ENCODE data around the gene ITIH3. TPM values are rescaled to one million over a fixed set of nuclear protein-coding genes. Genes with fewer than 3 reads are reported as not detected.

ITIH3 gene
- total RNA-seq, 1 experiment from 2014 or later = 0.37 TPM

DNA sequence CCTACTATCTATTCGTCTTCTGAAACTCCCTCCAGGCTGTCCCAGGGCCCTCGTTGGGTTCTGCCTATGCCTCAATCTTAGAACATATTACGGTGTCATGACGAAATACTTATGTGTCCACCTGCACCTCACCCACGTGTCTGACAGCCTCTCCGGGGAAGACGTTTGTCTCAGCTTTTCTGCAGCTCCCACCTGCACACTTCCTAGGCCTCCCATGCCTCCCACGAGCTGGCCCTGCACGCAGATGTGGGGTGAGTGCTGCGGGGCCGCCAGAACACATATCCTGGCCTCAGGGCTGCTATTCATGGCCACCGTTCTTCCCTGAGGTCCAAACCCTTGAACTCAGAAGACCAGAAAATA lies 47.4 kb downstream of the ITIH3 start:
- no peak overlapping the region for H3K4me3 Mint-ChIP-seq
- TF ChIP-seq NR1H2 (CRISPR knock-in tag; IDR thresholded peaks at IDR 0.05) (no peak), ELF4 (CRISPR knock-in tag; IDR thresholded peaks at IDR 0.05; ENCODE audit: low read depth) (no peak), SOX15 (CRISPR knock-in tag; IDR thresholded peaks at IDR 0.05) (no peak), ZNF232 (CRISPR knock-in tag; IDR thresholded peaks at IDR 0.05) (no peak)
- TF ChIP-seq, protein P1, sequence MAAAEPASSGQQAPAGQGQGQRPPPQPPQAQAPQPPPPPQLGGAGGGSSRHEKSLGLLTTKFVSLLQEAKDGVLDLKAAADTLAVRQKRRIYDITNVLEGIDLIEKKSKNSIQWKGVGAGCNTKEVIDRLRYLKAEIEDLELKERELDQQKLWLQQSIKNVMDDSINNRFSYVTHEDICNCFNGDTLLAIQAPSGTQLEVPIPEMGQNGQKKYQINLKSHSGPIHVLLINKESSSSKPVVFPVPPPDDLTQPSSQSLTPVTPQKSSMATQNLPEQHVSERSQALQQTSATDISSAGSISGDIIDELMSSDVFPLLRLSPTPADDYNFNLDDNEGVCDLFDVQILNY (CRISPR knock-in tag; IDR thresholded peaks at IDR 0.05) = no peak
- TF ChIP-seq, protein P2, sequence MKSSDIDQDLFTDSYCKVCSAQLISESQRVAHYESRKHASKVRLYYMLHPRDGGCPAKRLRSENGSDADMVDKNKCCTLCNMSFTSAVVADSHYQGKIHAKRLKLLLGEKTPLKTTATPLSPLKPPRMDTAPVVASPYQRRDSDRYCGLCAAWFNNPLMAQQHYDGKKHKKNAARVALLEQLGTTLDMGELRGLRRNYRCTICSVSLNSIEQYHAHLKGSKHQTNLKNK (CRISPR knock-in tag; IDR thresholded peaks at IDR 0.05) = no peak

DNA sequence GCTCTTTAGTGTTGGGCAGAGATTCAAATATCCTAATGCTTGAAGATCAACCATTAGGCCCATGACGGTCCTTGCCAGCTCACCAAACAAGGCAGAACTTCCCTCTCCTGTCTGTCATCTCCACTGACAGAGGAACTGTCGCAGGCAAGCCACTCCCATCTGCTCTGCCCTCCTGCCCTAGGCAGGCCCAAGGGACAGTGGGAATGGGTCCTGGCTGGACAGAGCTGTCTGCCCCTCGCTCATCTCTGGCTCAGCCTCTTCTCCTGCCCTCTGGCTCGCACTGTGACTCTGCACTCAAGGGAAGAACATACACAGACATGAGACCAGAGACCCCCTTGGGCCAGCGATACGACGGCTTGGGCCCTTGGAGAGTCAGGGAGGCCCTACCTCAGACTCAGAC lies 47.8 kb downstream of the ITIH3 start:
- no peak for TF ChIP-seq NR2C2 (CRISPR knock-in tag; IDR thresholded peaks at IDR 0.05)
- no peak for TF ChIP-seq ZNF396 (CRISPR knock-in tag; IDR thresholded peaks at IDR 0.05; ENCODE audit: borderline replicate concordance)
- no peak for TF ChIP-seq SP1 (CRISPR knock-in tag; conservative IDR thresholded peaks at IDR 0.05)
- TF ChIP-seq JAZF1 (CRISPR knock-in tag; IDR thresholded peaks at IDR 0.05) = no peak
- no peak for TF ChIP-seq FOXK1 (CRISPR knock-in tag; IDR thresholded peaks at IDR 0.05)
- no peak for TF ChIP-seq PRRX2 (CRISPR knock-in tag; IDR thresholded peaks at IDR 0.05)
- no peak for TF ChIP-seq ZNF263 (CRISPR knock-in tag; IDR thresholded peaks at IDR 0.05; ENCODE audit: low read depth)
- no peak for TF ChIP-seq TEAD1 (CRISPR knock-in tag; IDR thresholded peaks at IDR 0.05)
- no peak for TF ChIP-seq TEAD4 (CRISPR knock-in tag; IDR thresholded peaks at IDR 0.05)
- TF ChIP-seq, protein P3, sequence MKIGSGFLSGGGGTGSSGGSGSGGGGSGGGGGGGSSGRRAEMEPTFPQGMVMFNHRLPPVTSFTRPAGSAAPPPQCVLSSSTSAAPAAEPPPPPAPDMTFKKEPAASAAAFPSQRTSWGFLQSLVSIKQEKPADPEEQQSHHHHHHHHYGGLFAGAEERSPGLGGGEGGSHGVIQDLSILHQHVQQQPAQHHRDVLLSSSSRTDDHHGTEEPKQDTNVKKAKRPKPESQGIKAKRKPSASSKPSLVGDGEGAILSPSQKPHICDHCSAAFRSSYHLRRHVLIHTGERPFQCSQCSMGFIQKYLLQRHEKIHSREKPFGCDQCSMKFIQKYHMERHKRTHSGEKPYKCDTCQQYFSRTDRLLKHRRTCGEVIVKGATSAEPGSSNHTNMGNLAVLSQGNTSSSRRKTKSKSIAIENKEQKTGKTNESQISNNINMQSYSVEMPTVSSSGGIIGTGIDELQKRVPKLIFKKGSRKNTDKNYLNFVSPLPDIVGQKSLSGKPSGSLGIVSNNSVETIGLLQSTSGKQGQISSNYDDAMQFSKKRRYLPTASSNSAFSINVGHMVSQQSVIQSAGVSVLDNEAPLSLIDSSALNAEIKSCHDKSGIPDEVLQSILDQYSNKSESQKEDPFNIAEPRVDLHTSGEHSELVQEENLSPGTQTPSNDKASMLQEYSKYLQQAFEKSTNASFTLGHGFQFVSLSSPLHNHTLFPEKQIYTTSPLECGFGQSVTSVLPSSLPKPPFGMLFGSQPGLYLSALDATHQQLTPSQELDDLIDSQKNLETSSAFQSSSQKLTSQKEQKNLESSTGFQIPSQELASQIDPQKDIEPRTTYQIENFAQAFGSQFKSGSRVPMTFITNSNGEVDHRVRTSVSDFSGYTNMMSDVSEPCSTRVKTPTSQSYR (CRISPR knock-in tag; IDR thresholded peaks at IDR 0.05) = no peak
- no peak for TF ChIP-seq NFATC4 (CRISPR knock-in tag; IDR thresholded peaks at IDR 0.05)
- TF ChIP-seq ZNF317 (CRISPR knock-in tag; IDR thresholded peaks at IDR 0.05; ENCODE audit: borderline replicate concordance, low read depth) = no peak
- TF ChIP-seq NFYB (CRISPR knock-in tag; conservative IDR thresholded peaks at IDR 0.05; ENCODE audit: low read depth) = no peak
- ATAC-seq (no peak), DNase-seq (ENCODE audit: low spot score) (no peak)
- H3K4me3 Mint-ChIP-seq = no peak overlapping the region
- H3K36me3 Mint-ChIP-seq = peaks cover 11% of the 10 kb centered on the region
- H3K9me3 Mint-ChIP-seq = no peaks in the 10 kb centered on the region
- peaks cover under 1% of the 10 kb centered on the region; the same call in 1 of the 2 replicates for H3K4me1 Mint-ChIP-seq
- no peak overlapping the region; the same call in 1 of the 2 replicates for H3K27ac Mint-ChIP-seq
- CTCF ChIA-PET = interaction anchor here (1.4 to 1.8 kb wide), 3 partner anchors 22 to 50 kb away, joined by 6 to 10 read pairs (median 6); no protein-coding TSS in a partner anchor
- POLR2A ChIA-PET = interaction anchor here (0.7 kb wide), 1 partner anchor 14 kb away, joined by 3 read pairs; no protein-coding TSS in a partner anchor
- no peaks in the 10 kb centered on the region for H3K27me3 Mint-ChIP-seq (ENCODE audit: low read depth)

More for the DNA sequence above, 47.4 kb downstream of the ITIH3 start:
- CTCF ChIA-PET = interaction anchor here (0.9 to 1.4 kb wide), 4 partner anchors 49 to 96 kb away, joined by 3 to 6 read pairs (median 4); no protein-coding TSS in a partner anchor
- POLR2A ChIA-PET = interaction anchor here (0.7 kb wide), 1 partner anchor 15 kb away, joined by 3 read pairs; no protein-coding TSS in a partner anchor
- no peak for DNase-seq (ENCODE audit: low spot score)
- H3K27me3 Mint-ChIP-seq (ENCODE audit: low read depth) = no peaks in the 10 kb centered on the region
- peaks cover 10% of the 10 kb centered on the region for H3K36me3 Mint-ChIP-seq
- no peak for ATAC-seq
- H3K4me1 Mint-ChIP-seq = no peaks in the 10 kb centered on the region
- H3K9me3 Mint-ChIP-seq = no peaks in the 10 kb centered on the region
- H3K27ac Mint-ChIP-seq = 0 out of 2 replicates have a peak overlapping the region, but pooled peaks have one; percentile 63

DNA sequence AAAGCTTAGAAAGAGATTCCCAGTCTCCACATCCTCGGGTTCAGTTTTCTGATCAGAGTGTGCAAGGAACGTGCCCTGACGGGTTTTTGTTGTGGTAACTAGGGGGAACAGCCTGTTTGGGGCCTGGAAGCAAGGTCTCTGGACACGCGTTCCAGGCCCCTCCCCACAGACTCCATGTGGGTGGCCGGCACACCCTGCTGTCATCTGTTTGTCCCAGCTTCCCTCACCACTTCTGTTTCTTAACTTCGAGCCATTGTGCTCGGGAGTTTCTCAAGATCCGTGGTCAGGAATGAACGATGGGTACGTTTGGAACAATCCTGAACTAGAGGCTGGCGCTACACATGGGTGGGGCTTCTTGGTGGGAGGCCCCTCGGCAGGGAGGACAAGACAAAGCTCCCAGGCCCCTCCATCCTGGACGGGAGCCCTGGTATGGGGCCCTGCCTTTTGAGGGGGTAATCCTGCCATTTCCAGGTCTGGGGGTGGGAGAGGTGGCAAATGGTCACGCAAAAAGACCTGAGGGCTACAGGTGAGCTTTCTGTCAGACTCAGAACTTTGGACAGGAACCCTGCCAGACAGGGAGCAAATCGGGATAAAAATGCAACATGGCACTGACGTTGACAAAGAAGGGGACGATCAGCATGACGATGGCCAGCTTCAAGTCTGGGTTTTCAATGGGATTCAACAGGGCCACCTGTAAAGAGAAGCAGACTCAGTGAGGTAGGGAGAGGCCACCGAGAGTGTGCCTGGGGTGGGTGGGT lies 48.7 kb downstream of the ITIH3 start:
- ChIA-PET POLR2A (interaction anchor here (0.6 to 0.7 kb wide), 2 partner anchors 11 to 62 kb away, joined by 3 to 4 read pairs; no protein-coding TSS in a partner anchor), CTCF (interaction anchor here (1.3 to 1.8 kb wide), 5 partner anchors 23 to 51 kb away, joined by 3 to 10 read pairs (median 6); partner anchors contain the start of gene ITIH3)
- TF ChIP-seq EMX1 (CRISPR knock-in tag; IDR thresholded peaks at IDR 0.05) (no peak), SP1 (CRISPR knock-in tag; conservative IDR thresholded peaks at IDR 0.05) (no peak), ZBTB21 (CRISPR knock-in tag; IDR thresholded peaks at IDR 0.05; ENCODE audit: borderline replicate concordance) (no peak), TEAD4 (CRISPR knock-in tag; IDR thresholded peaks at IDR 0.05) (no peak), JAZF1 (CRISPR knock-in tag; IDR thresholded peaks at IDR 0.05) (no peak), ZNF219 (CRISPR knock-in tag; IDR thresholded peaks at IDR 0.05; ENCODE audit: borderline replicate concordance) (no peak), SMAD4 (CRISPR knock-in tag; IDR thresholded peaks at IDR 0.05) (no peak), NFE2L1 (CRISPR knock-in tag; IDR thresholded peaks at IDR 0.05) (no peak)
- TF ChIP-seq, protein P1 (CRISPR knock-in tag; IDR thresholded peaks at IDR 0.05) = no peak
- TF ChIP-seq, protein P4, sequence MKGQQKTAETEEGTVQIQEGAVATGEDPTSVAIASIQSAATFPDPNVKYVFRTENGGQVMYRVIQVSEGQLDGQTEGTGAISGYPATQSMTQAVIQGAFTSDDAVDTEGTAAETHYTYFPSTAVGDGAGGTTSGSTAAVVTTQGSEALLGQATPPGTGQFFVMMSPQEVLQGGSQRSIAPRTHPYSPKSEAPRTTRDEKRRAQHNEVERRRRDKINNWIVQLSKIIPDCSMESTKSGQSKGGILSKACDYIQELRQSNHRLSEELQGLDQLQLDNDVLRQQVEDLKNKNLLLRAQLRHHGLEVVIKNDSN (CRISPR knock-in tag; IDR thresholded peaks at IDR 0.05) = no peak
- TF ChIP-seq, protein P5, sequence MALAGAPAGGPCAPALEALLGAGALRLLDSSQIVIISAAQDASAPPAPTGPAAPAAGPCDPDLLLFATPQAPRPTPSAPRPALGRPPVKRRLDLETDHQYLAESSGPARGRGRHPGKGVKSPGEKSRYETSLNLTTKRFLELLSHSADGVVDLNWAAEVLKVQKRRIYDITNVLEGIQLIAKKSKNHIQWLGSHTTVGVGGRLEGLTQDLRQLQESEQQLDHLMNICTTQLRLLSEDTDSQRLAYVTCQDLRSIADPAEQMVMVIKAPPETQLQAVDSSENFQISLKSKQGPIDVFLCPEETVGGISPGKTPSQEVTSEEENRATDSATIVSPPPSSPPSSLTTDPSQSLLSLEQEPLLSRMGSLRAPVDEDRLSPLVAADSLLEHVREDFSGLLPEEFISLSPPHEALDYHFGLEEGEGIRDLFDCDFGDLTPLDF (CRISPR knock-in tag; IDR thresholded peaks at IDR 0.05) = no peak

More for the DNA sequence above, 48.7 kb downstream of the ITIH3 start:
- Mint-ChIP-seq H3K4me3 (no peak overlapping the region), H3K4me1 (peaks cover 3% of the 10 kb centered on the region; the same call in 1 of the 2 replicates), H3K27me3 (ENCODE audit: low read depth) (no peaks in the 10 kb centered on the region), H3K9me3 (no peaks in the 10 kb centered on the region), H3K36me3 (peaks cover 20% of the 10 kb centered on the region), H3K27ac (no peak overlapping the region)
- no peak for DNase-seq (ENCODE audit: low spot score)
- no peak for ATAC-seq

Data from WTC11 (cell line).